AG10803 (cell line): Measurements from ENCODE around the gene RNF138.
"Not testable (repeated sequence)": the region's sequence is repeated elsewhere in the genome, so short reads cannot be mapped to it uniquely, and the experiment has no call there.

Experiments
- DNase-seq: peaks from one replicate; pipeline ENCODE4 v3.0.0; 2010; ENCODE audit warnings: low read depth
- H3K4me3 ChIP-seq: 2 replicates; pipeline ENCODE4 v1.5.1; 2011; ENCODE audit warnings: mild to moderate bottlenecking, low read length, control low read depth
- TF ChIP-seq, protein P1 (sequence below): conservative IDR thresholded peaks from 2 replicates; pipeline ENCODE4 v1.5.1; 2011; ENCODE audit warnings: mild to moderate bottlenecking, low read length, control low read depth, inconsistent platforms

The RNF138 gene

DNA sequence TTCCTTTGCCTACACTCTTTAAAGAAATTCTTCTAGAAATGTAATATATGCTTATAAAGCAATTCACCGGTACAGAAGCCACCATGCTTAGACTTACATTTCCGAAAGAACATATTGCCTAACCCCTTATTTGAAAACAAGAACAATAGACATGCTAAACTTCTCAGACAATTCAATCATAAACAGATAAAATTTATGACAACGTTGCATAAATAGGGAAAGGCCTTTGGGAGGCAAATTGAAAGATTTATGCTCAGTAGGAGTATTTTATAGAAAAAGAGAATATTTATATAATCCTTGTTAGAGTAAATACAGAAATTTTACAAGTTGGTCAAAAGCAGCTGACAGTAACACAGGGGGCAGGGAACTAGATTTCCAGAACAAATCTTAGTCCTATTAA lies 82.0 kb downstream of the RNF138 start:
- DNase-seq = no peak

DNA sequence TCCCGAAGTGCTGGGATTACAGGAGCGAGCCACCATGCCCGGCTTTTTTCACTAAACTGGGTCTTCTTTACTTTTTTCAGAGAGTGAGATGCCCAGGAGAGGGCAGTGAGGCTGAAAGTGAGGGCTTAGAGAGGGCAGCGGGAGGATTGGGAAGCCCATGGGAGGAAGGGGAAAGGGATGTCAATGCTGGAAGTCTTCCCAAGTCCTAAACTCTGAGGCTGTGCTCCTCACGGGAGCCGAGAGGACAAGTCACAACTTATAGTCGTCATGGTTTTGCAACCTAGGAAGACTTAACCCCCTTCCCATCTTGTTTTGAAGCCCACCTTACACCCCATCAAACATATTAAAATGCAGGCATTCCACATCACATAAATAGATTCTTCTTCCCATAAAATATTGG lies 83.0 kb downstream of the RNF138 start:
- no peak overlapping the region for H3K4me3 ChIP-seq
- TF ChIP-seq, protein P1, sequence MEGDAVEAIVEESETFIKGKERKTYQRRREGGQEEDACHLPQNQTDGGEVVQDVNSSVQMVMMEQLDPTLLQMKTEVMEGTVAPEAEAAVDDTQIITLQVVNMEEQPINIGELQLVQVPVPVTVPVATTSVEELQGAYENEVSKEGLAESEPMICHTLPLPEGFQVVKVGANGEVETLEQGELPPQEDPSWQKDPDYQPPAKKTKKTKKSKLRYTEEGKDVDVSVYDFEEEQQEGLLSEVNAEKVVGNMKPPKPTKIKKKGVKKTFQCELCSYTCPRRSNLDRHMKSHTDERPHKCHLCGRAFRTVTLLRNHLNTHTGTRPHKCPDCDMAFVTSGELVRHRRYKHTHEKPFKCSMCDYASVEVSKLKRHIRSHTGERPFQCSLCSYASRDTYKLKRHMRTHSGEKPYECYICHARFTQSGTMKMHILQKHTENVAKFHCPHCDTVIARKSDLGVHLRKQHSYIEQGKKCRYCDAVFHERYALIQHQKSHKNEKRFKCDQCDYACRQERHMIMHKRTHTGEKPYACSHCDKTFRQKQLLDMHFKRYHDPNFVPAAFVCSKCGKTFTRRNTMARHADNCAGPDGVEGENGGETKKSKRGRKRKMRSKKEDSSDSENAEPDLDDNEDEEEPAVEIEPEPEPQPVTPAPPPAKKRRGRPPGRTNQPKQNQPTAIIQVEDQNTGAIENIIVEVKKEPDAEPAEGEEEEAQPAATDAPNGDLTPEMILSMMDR = no peak
- no peak for DNase-seq

More for the DNA sequence above, 82.0 kb downstream of the RNF138 start:
- TF ChIP-seq, protein P1 = no peak
- H3K4me3 ChIP-seq = no peak overlapping the region

DNA sequence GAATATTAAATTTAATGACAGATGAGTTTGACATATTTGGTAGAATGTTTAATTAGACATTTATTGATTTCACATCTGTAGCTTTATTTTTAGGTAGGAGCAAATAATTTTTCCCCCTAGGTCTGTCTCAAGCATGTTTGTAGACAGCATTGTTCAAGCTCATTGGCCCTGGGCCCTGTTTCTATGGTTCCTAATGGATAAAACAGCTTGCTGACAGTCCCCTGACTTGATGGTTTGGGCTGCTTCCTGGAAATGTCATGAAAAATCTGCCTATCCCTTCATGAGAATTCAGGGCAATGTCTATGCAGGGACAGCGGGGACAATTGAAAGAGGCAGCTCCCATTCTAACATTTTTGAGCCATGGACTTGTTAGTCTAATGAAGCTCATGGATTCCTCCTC lies 83.6 kb downstream of the RNF138 start:
- TF ChIP-seq, protein P1 = no peak
- H3K4me3 ChIP-seq = no peak overlapping the region
- DNase-seq = no peak

DNA sequence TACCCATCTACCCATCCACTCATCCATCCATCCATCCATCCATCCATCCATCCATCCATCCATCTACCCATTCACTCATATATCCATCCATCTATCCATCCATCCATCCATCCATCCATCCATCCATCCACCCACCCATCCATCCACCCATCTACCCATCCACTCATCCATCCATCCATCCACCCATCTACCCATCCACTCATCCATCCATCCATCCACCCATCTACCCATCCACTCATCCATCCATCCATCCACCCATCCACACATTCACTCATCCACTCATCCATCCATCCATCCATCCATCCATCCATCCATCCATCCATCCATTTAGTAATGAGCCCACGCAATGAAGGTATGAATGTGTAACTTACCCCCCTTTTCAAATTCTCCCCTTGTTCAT lies 85.1 kb downstream of the RNF138 start:
- not testable (repeated sequence) for H3K4me3 ChIP-seq, DNase-seq

DNA sequence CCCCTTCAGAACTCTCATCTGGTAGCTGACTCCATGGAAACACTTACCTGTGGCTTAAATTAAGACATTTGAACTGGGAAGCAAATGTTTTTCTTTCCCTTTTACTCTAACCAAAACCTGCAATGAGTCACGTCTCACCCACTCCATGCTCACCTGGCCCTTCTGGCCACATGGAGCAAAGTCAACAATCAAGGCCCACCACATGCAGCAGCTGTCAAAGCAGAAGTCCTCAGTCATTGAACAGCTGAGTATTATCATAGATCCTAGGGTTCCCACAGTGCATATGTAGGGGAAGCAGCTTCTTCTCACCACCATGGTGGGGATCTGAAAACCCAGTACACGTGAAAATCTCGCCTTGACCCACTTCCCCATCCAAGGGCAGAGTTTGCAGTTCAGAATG lies 85.9 kb downstream of the RNF138 start:
- no peak overlapping the region for H3K4me3 ChIP-seq
- TF ChIP-seq, protein P1 = no peak
- no peak for DNase-seq
